ENCODE results near the gene CALCOCO2. TPM values are rescaled to one million over a fixed set of nuclear protein-coding genes. Genes with fewer than 3 reads are reported as not detected.

CALCOCO2 gene, protein sequence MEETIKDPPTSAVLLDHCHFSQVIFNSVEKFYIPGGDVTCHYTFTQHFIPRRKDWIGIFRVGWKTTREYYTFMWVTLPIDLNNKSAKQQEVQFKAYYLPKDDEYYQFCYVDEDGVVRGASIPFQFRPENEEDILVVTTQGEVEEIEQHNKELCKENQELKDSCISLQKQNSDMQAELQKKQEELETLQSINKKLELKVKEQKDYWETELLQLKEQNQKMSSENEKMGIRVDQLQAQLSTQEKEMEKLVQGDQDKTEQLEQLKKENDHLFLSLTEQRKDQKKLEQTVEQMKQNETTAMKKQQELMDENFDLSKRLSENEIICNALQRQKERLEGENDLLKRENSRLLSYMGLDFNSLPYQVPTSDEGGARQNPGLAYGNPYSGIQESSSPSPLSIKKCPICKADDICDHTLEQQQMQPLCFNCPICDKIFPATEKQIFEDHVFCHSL
- polyA plus RNA-seq (2011; rRNA removed) (194 and 199 TPM in 2 replicates), polyA plus RNA-seq (2017; fragmentation: RNase III; extraction: RNeasy Plus Mini Kit Qiagen cat#74134 plus additional on column Dnase treatment) (71.6 to 74.5 TPM (median 72.5 TPM) in 3 replicates), polyA minus RNA-seq (2011; rRNA and poly(A)+ RNA removed) (105 and 145 TPM in 2 replicates)
- polyA plus RNA-seq (2012; cell fraction: cytosol; rRNA removed), result 26.8 and 27.1 TPM in 2 replicates
- 20.8 and 28.6 TPM in 2 replicates for polyA plus RNA-seq (2012; cell fraction: nucleus; rRNA removed)

DNA sequence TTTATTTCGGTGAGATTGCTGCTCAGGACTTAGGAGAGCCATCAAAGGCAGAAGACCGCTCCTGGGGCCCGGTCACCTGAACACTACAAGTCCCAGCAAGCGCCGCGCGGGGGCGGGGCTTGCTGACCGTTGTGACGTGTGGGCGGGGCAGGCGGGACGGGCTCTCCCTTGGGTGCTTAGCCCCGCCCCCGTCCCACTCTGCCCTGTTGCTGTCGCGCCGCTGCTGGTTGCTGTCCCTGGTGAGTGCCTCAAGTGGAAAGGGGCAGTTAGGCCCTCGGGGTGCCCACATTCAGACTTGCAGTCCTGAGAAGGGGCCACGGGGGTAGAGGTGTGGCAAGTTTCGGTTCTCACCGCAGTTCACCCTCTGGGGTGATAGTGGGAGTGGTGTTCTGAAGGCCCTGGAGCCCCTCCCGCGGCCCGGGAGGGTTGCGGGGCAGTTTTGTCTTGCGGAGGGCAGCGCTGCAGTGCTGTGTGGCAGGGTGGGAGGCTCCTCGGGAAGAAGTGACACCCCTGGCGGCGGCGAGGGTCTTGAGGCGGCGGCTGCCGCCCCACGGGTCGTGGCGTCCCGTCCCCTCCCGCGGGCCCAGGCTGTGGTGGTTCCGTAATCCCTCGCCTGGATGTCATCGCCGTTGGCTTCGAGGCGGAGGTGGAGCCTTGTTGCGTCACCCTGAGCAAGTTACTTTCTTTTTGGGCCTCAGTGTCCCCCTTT is at the start of gene CALCOCO2:
Gene CALCOCO2 (plus strand): TSS at position 196 of the 709 bp plus-strand sequence. CDS start 10,673 bp downstream, outside the sequence.
- ChIA-PET CTCF (interaction anchor here (1.0 to 76.6 kb wide), 9 partner anchors 13 to 159 kb away, joined by 3 to 3251 read pairs (median 4); partner anchors contain the start of genes ATP5MC1, CALCOCO2 and TTLL6), POLR2A (no interaction called here)
- ATAC-seq (peak; percentile 97 to 98), FAIRE-seq (no peak), DNase-seq (ENCODE audit: low read depth in 1 of 2, low spot score in 1 of 2) (peak; percentile 96)
- Histone ChIP-seq H3K4me1 (peaks cover 29% of the 10 kb centered on the region), H3K27ac (peak within 1 kb of the TSS; percentile 79 to 88), H3K4me3 (peak within 1 kb of the TSS; percentile 67), H3K4me2 (peak within 1 kb of the TSS; percentile 77), H3K9me3 (no peaks in the 10 kb centered on the region)
- 2% methylated on average over 36 of the region's 48 CpGs for WGBS (ENCODE audit: missing lambda C conversion rate)
- TF ChIP-seq, protein P1, sequence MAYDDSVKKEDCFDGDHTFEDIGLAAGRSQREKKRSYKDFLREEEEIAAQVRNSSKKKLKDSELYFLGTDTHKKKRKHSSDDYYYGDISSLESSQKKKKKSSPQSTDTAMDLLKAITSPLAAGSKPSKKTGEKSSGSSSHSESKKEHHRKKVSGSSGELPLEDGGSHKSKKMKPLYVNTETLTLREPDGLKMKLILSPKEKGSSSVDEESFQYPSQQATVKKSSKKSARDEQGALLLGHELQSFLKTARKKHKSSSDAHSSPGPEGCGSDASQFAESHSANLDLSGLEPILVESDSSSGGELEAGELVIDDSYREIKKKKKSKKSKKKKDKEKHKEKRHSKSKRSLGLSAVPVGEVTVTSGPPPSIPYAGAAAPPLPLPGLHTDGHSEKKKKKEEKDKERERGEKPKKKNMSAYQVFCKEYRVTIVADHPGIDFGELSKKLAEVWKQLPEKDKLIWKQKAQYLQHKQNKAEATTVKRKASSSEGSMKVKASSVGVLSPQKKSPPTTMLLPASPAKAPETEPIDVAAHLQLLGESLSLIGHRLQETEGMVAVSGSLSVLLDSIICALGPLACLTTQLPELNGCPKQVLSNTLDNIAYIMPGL (CRISPR knock-in tag; IDR thresholded peaks at IDR 0.05; ENCODE audit: borderline replicate concordance), result no peak
- TF ChIP-seq RAD21 (conservative IDR thresholded peaks at IDR 0.05 in 1 of 2, IDR thresholded peaks at IDR 0.05 in 1 of 2) (no peak), RFX5 (IDR thresholded peaks at IDR 0.05) (0 out of 2 replicates have a peak, but pooled peaks have one; percentile 40), HOXB13 (CRISPR knock-in tag; IDR thresholded peaks at IDR 0.05; ENCODE audit: low read depth) (no peak), MAFK (IDR thresholded peaks at IDR 0.05; ENCODE audit: partially characterized antibody) (no peak), CBX2 (IDR thresholded peaks at IDR 0.05; ENCODE audit: borderline replicate concordance, low read depth) (no peak), RNF2 (IDR thresholded peaks at IDR 0.05; ENCODE audit: borderline replicate concordance, low read depth) (no peak), ZFP36 (IDR thresholded peaks at IDR 0.05; ENCODE audit: borderline replicate concordance, partially characterized antibody) (no peak), SREBF2 (IDR thresholded peaks at IDR 0.05) (no peak), MAZ (IDR thresholded peaks at IDR 0.05; ENCODE audit: borderline replicate concordance, low read depth, low read length) (no peak), SMC3 (IDR thresholded peaks at IDR 0.05) (no peak), MYC (IDR thresholded peaks at IDR 0.05; ENCODE audit: borderline replicate concordance, low read length) (no peak), HEYL (CRISPR knock-in tag; IDR thresholded peaks at IDR 0.05) (no peak), TP53 (CRISPR knock-in tag; IDR thresholded peaks at IDR 0.05) (no peak), HOXA7 (CRISPR knock-in tag; IDR thresholded peaks at IDR 0.05) (no peak), RCOR1 (IDR thresholded peaks at IDR 0.05; ENCODE audit: low read depth, low read length) (no peak), ZC3H11A (IDR thresholded peaks at IDR 0.05) (no peak), KDM5A (IDR thresholded peaks at IDR 0.05) (no peak), POLR2A (IDR thresholded peaks at IDR 0.05; ENCODE audit: low read length) (peak; percentile 65), EP300 (IDR thresholded peaks at IDR 0.05) (no peak), HOXB5 (CRISPR knock-in tag; IDR thresholded peaks at IDR 0.05) (no peak), CHD2 (IDR thresholded peaks at IDR 0.05; ENCODE audit: low read length, partially characterized antibody) (no peak), POLR2AphosphoS2 (conservative IDR thresholded peaks at IDR 0.05; ENCODE audit: low read length) (no peak), EHF (CRISPR knock-in tag; IDR thresholded peaks at IDR 0.05) (no peak), ZNF302 (CRISPR knock-in tag; IDR thresholded peaks at IDR 0.05) (no peak), NFE2L2 (conservative IDR thresholded peaks at IDR 0.05; ENCODE audit: low read length) (no peak)
- TF ChIP-seq, protein P2, sequence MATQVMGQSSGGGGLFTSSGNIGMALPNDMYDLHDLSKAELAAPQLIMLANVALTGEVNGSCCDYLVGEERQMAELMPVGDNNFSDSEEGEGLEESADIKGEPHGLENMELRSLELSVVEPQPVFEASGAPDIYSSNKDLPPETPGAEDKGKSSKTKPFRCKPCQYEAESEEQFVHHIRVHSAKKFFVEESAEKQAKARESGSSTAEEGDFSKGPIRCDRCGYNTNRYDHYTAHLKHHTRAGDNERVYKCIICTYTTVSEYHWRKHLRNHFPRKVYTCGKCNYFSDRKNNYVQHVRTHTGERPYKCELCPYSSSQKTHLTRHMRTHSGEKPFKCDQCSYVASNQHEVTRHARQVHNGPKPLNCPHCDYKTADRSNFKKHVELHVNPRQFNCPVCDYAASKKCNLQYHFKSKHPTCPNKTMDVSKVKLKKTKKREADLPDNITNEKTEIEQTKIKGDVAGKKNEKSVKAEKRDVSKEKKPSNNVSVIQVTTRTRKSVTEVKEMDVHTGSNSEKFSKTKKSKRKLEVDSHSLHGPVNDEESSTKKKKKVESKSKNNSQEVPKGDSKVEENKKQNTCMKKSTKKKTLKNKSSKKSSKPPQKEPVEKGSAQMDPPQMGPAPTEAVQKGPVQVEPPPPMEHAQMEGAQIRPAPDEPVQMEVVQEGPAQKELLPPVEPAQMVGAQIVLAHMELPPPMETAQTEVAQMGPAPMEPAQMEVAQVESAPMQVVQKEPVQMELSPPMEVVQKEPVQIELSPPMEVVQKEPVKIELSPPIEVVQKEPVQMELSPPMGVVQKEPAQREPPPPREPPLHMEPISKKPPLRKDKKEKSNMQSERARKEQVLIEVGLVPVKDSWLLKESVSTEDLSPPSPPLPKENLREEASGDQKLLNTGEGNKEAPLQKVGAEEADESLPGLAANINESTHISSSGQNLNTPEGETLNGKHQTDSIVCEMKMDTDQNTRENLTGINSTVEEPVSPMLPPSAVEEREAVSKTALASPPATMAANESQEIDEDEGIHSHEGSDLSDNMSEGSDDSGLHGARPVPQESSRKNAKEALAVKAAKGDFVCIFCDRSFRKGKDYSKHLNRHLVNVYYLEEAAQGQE (IDR thresholded peaks at IDR 0.05), result peak; percentile 47
- TF ChIP-seq, protein P3, sequence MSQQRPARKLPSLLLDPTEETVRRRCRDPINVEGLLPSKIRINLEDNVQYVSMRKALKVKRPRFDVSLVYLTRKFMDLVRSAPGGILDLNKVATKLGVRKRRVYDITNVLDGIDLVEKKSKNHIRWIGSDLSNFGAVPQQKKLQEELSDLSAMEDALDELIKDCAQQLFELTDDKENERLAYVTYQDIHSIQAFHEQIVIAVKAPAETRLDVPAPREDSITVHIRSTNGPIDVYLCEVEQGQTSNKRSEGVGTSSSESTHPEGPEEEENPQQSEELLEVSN (IDR thresholded peaks at IDR 0.05; ENCODE audit: borderline replicate concordance, low read depth), result no peak
- TF ChIP-seq, protein P4, sequence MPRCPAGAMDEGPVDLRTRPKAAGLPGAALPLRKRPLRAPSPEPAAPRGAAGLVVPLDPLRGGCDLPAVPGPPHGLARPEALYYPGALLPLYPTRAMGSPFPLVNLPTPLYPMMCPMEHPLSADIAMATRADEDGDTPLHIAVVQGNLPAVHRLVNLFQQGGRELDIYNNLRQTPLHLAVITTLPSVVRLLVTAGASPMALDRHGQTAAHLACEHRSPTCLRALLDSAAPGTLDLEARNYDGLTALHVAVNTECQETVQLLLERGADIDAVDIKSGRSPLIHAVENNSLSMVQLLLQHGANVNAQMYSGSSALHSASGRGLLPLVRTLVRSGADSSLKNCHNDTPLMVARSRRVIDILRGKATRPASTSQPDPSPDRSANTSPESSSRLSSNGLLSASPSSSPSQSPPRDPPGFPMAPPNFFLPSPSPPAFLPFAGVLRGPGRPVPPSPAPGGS (IDR thresholded peaks at IDR 0.05), result peak; percentile 64; the same call in 1 of the 3 replicates

All from A549 (cell line).